ENCODE measurements around the gene H1-8. TPM values are rescaled to one million over a fixed set of nuclear protein-coding genes. Genes with fewer than 3 reads are reported as not detected.

H1-8 gene
- total RNA-seq, 1 donor from 2014 or later, result not detected

DNA sequence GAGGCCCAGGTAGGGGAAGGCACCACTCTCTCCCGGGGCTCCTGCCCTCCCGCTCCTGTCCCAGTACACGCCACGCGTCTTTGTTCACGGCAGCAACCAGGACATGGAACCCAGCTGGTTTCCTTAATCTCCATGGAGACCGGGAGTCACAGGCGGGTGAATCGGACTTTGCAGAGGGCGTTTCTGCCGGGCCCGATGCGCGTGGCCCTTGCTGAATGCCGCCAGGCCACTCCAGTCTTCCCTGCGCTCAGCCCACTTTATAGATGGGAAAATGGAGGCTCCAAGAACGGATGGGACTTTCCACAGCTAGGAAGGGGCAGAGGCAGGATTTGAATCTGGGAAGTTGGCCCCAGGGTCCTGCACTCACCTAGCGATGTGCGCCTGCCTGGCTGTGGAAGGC is 56.1 kb downstream of the H1-8 start:
- Histone ChIP-seq H3K4me3 (ENCODE audit: low read depth, low read length) (no peak overlapping the region), H3K36me3 (ENCODE audit: control insufficient read depth, insufficient read depth, low read length) (no peaks in the 10 kb centered on the region), H3K27me3 (ENCODE audit: control insufficient read depth, insufficient read depth, low read length) (no peaks in the 10 kb centered on the region)
- TF ChIP-seq, protein P1, sequence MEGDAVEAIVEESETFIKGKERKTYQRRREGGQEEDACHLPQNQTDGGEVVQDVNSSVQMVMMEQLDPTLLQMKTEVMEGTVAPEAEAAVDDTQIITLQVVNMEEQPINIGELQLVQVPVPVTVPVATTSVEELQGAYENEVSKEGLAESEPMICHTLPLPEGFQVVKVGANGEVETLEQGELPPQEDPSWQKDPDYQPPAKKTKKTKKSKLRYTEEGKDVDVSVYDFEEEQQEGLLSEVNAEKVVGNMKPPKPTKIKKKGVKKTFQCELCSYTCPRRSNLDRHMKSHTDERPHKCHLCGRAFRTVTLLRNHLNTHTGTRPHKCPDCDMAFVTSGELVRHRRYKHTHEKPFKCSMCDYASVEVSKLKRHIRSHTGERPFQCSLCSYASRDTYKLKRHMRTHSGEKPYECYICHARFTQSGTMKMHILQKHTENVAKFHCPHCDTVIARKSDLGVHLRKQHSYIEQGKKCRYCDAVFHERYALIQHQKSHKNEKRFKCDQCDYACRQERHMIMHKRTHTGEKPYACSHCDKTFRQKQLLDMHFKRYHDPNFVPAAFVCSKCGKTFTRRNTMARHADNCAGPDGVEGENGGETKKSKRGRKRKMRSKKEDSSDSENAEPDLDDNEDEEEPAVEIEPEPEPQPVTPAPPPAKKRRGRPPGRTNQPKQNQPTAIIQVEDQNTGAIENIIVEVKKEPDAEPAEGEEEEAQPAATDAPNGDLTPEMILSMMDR (IDR thresholded peaks at IDR 0.05; ENCODE audit: insufficient read depth, low read length, poor library complexity, severe bottlenecking), result no peak
- DNase-seq (ENCODE audit: low read depth), result no peak

DNA sequence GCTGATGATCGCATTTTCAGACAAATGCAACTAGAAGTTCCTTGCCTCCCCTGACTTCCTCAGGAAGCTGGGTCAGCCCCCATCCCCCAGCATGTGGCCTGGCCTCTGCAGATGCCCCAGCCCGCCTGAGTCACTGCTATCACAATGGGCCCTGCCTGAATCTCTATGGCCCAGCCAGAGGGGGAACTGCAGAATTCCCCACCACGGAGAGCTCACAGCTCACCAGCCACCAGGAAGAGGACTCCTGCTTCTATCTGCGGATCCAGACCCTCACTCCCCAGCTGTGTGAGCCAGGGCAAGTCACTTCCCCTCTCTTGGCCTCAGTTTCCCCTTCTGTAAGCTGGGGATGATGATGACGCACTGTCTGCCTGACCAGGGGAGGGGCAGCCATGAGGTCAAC is 56.6 kb downstream of the H1-8 start:
- H3K36me3 ChIP-seq (ENCODE audit: control insufficient read depth, insufficient read depth, low read length), result no peaks in the 10 kb centered on the region
- TF ChIP-seq, protein P1 (IDR thresholded peaks at IDR 0.05; ENCODE audit: insufficient read depth, low read length, poor library complexity, severe bottlenecking), result no peak
- peak; percentile 64 for DNase-seq (ENCODE audit: low read depth)
- H3K27me3 ChIP-seq (ENCODE audit: control insufficient read depth, insufficient read depth, low read length), result no peaks in the 10 kb centered on the region
- no peak overlapping the region for H3K4me3 ChIP-seq (ENCODE audit: low read depth, low read length)

DNA sequence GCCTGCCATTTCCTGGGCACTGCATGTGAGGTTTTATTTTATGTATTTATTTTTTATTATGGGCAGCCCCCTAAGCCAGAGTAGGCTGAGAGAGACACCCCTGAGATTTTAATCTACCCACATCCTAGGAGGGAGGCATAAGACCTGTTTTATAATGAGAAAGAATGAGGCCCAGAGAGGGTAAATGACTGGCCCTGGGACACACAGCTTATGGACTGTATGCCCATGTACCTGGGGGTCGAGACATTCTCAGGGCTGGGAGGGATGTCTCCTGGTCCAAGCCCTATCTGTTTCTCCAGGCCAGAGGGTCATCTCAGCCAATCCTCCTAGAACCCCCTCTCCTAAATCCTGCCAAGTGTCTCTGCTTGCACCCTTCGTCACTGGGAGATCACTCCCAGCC is 57.4 kb downstream of the H1-8 start:
- H3K36me3 ChIP-seq (ENCODE audit: control insufficient read depth, insufficient read depth, low read length), result no peaks in the 10 kb centered on the region
- no peak for DNase-seq (ENCODE audit: low read depth)
- TF ChIP-seq, protein P1 (IDR thresholded peaks at IDR 0.05; ENCODE audit: insufficient read depth, low read length, poor library complexity, severe bottlenecking), result no peak
- H3K27me3 ChIP-seq (ENCODE audit: control insufficient read depth, insufficient read depth, low read length), result no peaks in the 10 kb centered on the region
- H3K4me3 ChIP-seq (ENCODE audit: low read depth, low read length), result no peak overlapping the region

Other genes starting within 250 kb of the H1-8 start
- not detected in 2 replicates for gene EFCAB12, start 114.5 kb upstream of the H1-8 start, total RNA-seq
- gene MBD4, start 103.2 kb upstream of the H1-8 start, total RNA-seq, result 12.3 and 23.9 TPM in 2 replicates
- 9.1 and 27.2 TPM in 2 replicates for gene IFT122, start 103.0 kb upstream of the H1-8 start, total RNA-seq
- not detected in 2 replicates for gene RHO, start 14.5 kb upstream of the H1-8 start, total RNA-seq
- 103 and 114 TPM in 2 replicates for gene PLXND1, start 63.5 kb downstream of the H1-8 start, total RNA-seq

All from kidney epithelial cell (primary cell).